ENCODE measurements around the gene SULT4A1. TPM values are rescaled to one million over a fixed set of nuclear protein-coding genes. Genes with fewer than 3 reads are reported as not detected.
A peak's percentile ranks its signal among the peaks of the same experiment; 100 is the strongest.

SULT4A1 gene
- total and polyA plus RNA-seq, 2 experiments from 2014 or later = 4.7 to 5.2 TPM

DNA sequence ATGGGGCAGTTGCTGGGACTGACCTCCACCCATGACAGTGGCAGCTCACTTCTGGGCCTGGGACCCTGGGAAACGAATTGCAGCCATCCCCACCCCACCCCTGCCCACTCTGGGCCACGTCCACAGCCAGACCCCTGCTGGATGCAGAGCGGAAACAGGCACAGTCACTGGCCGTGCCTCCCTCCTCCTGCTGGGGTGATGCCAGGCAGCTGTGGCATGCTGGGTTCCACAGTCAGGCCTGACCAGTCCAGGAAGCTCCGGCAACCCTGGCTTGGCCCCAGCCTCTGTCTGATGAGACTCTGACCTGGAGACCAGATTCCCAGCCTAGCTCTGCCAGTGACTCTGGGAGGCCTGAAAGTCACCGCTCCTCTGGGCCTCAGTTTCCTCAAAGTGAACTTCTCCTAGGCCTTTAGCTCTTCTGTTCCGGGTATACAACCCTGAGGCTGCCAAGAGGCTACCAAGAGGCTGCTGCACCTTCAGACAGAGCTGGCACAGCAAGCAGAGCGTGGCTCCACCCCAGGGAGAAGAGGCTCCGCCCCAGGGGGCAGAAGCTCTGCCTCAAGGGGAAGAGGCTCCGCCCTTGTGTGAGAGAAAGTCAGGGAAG, 8.9 kb downstream of the SULT4A1 start:
- H3K27me3 ChIP-seq (ENCODE audit: insufficient read depth) = no peaks in the 10 kb centered on the region
- H3K27ac ChIP-seq (ENCODE audit: low read depth) = no peak overlapping the region
- H3K79me2 ChIP-seq (replicated peaks; ENCODE audit: insufficient read depth) = peaks cover 75% of the 10 kb centered on the region
- DNase-seq (ENCODE audit: low spot score) = peak; percentile 30
- no peak overlapping the region for H3K27ac Mint-ChIP-seq
- H3K27me3 Mint-ChIP-seq (ENCODE audit: insufficient read depth, low read depth, poor library complexity) = peaks cover 5% of the 10 kb centered on the region
- H3K36me3 ChIP-seq (ENCODE audit: insufficient read depth) = no peaks in the 10 kb centered on the region; the same call in 1 of the 2 replicates
- H3K4me2 ChIP-seq = no peak overlapping the region
- H3K4me1 ChIP-seq (ENCODE audit: insufficient read depth) = 0 out of 2 replicates have a peak, but pooled peaks cover 3% of the 10 kb centered on the region
- ATAC-seq = peak; percentile 58
- no peaks in the 10 kb centered on the region for H3F3A ChIP-seq (replicated peaks; ENCODE audit: low read depth)
- TF ChIP-seq EZH2 (IDR thresholded peaks at IDR 0.05; ENCODE audit: low read depth, unreplicated experiment) (no peak), POLR2AphosphoS5 (IDR thresholded peaks at IDR 0.05; ENCODE audit: low read depth) (no peak), NANOG (IDR thresholded peaks at IDR 0.05; ENCODE audit: borderline replicate concordance) (no peak), STAT1 (IDR thresholded peaks at IDR 0.05; ENCODE audit: unreplicated experiment) (no peak), ZNF462 (CRISPR knock-in tag; IDR thresholded peaks at IDR 0.05) (no peak)
- H3K9me3 Mint-ChIP-seq = peaks cover 14% of the 10 kb centered on the region
- peaks cover 34% of the 10 kb centered on the region for H3K4me1 Mint-ChIP-seq
- no peaks in the 10 kb centered on the region; the same call in none of the 2 replicates for H4K20me1 ChIP-seq (replicated peaks; ENCODE audit: insufficient read depth)
- H3K4me3 Mint-ChIP-seq = no peak overlapping the region
- no peak overlapping the region for H2AFZ ChIP-seq
- peaks cover 19% of the 10 kb centered on the region for H3K36me3 Mint-ChIP-seq (ENCODE audit: low read depth)
- H3K9me2 ChIP-seq (ENCODE audit: insufficient read depth) = no peaks in the 10 kb centered on the region
- H3K4me3 ChIP-seq = no peak overlapping the region

All from GM23338 (cell line).